Measurements from ENCODE around the gene ACAP3.

DNA sequence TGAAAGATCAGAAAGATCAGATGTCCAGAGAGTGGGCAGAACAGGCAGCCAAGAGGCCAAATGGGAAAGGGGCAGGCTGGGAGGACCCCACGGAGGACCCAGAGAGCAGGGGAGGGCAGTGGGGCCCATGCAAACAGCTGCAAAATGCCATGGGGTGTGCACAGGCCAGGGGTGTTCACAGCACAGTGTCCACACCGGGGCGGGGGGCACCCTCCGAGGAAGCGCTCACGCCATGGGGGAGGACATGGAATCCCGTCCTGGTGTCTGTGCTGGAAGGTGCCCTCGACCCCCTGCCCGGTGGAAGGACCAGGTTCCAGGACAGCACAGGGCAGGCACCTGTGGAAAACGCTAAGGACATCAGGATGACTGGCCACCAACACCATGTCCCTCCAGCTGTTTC is 15.2 kb upstream of the ACAP3 start:
- TF ChIP-seq, protein P1, sequence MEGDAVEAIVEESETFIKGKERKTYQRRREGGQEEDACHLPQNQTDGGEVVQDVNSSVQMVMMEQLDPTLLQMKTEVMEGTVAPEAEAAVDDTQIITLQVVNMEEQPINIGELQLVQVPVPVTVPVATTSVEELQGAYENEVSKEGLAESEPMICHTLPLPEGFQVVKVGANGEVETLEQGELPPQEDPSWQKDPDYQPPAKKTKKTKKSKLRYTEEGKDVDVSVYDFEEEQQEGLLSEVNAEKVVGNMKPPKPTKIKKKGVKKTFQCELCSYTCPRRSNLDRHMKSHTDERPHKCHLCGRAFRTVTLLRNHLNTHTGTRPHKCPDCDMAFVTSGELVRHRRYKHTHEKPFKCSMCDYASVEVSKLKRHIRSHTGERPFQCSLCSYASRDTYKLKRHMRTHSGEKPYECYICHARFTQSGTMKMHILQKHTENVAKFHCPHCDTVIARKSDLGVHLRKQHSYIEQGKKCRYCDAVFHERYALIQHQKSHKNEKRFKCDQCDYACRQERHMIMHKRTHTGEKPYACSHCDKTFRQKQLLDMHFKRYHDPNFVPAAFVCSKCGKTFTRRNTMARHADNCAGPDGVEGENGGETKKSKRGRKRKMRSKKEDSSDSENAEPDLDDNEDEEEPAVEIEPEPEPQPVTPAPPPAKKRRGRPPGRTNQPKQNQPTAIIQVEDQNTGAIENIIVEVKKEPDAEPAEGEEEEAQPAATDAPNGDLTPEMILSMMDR (IDR thresholded peaks at IDR 0.05): no peak
- TF ChIP-seq POLR2A (IDR thresholded peaks at IDR 0.05) (no peak), POLR2AphosphoS5 (IDR thresholded peaks at IDR 0.05) (no peak)

Measured in prostate gland (tissue), 2 donors.